SU-DHL-6 (cell line): ENCODE measurements around the gene BMX.

ENCODE experiments used
- H2AFZ ChIP-seq: fragments of 200-600 bp; sonication (generic); 2 replicates; pipeline ENCODE4 v1.6.1; 2014; ENCODE audit warnings: low read depth, mild to moderate bottlenecking, moderate library complexity, mixed read lengths, antibody characterized with exemption, low read length; ENCODE audit not compliant: severe bottlenecking
- H3F3A ChIP-seq: fragments of 200-600 bp; shearing (Covaris generic); 2 replicates; pipeline ENCODE4 v1.6.0; 2016; ENCODE audit warnings: antibody characterized with exemption, mild to moderate bottlenecking; ENCODE audit not compliant: insufficient read depth
- H3K27ac ChIP-seq: fragments of 200-600 bp; sonication (generic); 2 replicates; pipeline ENCODE4 v1.5.1; 2016; ENCODE audit warnings: low read depth, mild to moderate bottlenecking, low read length, moderate library complexity, mixed read lengths
- H3K27me3 ChIP-seq: fragments of 200-600 bp; sonication (generic), shearing (Covaris generic); 2 replicates; pipeline ENCODE4 v1.6.0; 2014; ENCODE audit warnings: mild to moderate bottlenecking, low read length
- H3K36me3 ChIP-seq: fragments of 200-600 bp; sonication (generic); 2 replicates; pipeline ENCODE4 v1.6.1; 2014; ENCODE audit warnings: mild to moderate bottlenecking, low read length, mixed read lengths
- H3K4me2 ChIP-seq: fragments of 300-600, 200-600 bp; shearing (Covaris generic), sonication (generic); 2 replicates; pipeline ENCODE4 v1.6.0; 2014; ENCODE audit warnings: low read length, low read depth, mild to moderate bottlenecking; ENCODE audit not compliant: poor library complexity, severe bottlenecking
- H3K4me3 ChIP-seq: fragments of 200-600 bp; sonication (generic); 2 replicates; pipeline ENCODE4 v1.5.1; 2014; ENCODE audit warnings: antibody characterized with exemption, low read length, mild to moderate bottlenecking, mixed read lengths; ENCODE audit not compliant: insufficient read depth, poor library complexity, severe bottlenecking
- H3K79me2 ChIP-seq: fragments of 200-600 bp; sonication (generic); 2 replicates; pipeline ENCODE4 v1.6.1; 2014; ENCODE audit warnings: mild to moderate bottlenecking, low read length, moderate library complexity; ENCODE audit not compliant: insufficient read depth
- H3K9ac ChIP-seq: fragments of 200-600 bp; sonication (generic); 2 replicates; pipeline ENCODE4 v1.7.0; 2014; ENCODE audit warnings: mild to moderate bottlenecking, low read length
- H3K9me2 ChIP-seq: fragments of 200-600 bp; sonication (generic); replicated peaks from 2 replicates; pipeline ENCODE4 v1.6.1; 2014; ENCODE audit warnings: low read length; ENCODE audit not compliant: insufficient read depth
- H3K9me3 ChIP-seq: fragments of 200-600 bp; sonication (generic); 2 replicates; pipeline ENCODE4 v1.6.1; 2014; ENCODE audit warnings: low read length, mixed read lengths; ENCODE audit not compliant: insufficient read depth
- H4K20me1 ChIP-seq: fragments of 200-600 bp; sonication (generic); 2 replicates; pipeline ENCODE4 v1.6.1; 2014; ENCODE audit warnings: low read depth, mild to moderate bottlenecking, antibody characterized with exemption, low read length, moderate library complexity, mixed read lengths
- EZH2phosphoT487 ChIP-seq: fragments of 200-600 bp; sonication (generic), shearing (Covaris generic); conservative IDR thresholded peaks from 2 replicates; pipeline ENCODE4 v1.6.1; 2018; ENCODE audit warnings: mild to moderate bottlenecking, antibody characterized with exemption, low read length, moderate library complexity, mixed read lengths
- TF ChIP-seq, protein P1 (sequence below): fragments of 200-600 bp; sonication (generic); IDR thresholded peaks from one replicate; pipeline ENCODE4 v1.5.1; 2017; ENCODE audit warnings: antibody characterized with exemption, mild to moderate bottlenecking, low read length, moderate library complexity; ENCODE audit not compliant: insufficient read depth, poor library complexity, severe bottlenecking

BMX gene

DNA sequence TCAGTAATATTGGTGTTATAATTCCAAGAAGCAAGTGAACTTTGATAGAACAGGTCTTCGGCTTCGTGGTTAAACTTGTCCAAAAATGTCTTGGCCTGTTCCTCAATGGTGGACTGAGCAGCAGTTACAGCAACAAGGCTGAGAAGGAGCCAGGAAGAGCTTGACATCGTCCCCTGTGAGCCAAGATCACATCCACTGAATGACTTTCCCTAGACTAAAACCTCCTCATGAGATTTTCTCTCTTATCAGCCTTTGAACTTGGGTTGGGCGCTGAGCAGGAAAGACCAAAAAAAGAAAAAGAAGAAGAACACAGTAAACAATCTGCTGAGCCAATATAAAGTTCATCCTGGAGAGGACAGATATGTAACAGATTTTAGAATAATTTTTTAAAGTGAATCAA lies 100.1 kb downstream of the BMX start, which contains the start of gene ACE2:
Gene ACE2 (minus strand): TSS at position 216 of the 400 bp plus-strand sequence. CDS start 49 bp downstream, at position 167.
- Histone ChIP-seq H3K9ac (no peak within 1 kb of the TSS), H3K27ac (no peak within 1 kb of the TSS), H3K79me2 (no peaks in the 10 kb centered on the region), H3K9me3 (no peaks in the 10 kb centered on the region), H3F3A (no peaks in the 10 kb centered on the region), H3K4me2 (no peak within 1 kb of the TSS), H3K9me2 (no peaks in the 10 kb centered on the region), H4K20me1 (no peaks in the 10 kb centered on the region), H2AFZ (no peak within 1 kb of the TSS), H3K4me3 (no peak within 1 kb of the TSS), H3K27me3 (no peaks in the 10 kb centered on the region), H3K36me3 (no peaks in the 10 kb centered on the region)
- TF ChIP-seq, protein P1, sequence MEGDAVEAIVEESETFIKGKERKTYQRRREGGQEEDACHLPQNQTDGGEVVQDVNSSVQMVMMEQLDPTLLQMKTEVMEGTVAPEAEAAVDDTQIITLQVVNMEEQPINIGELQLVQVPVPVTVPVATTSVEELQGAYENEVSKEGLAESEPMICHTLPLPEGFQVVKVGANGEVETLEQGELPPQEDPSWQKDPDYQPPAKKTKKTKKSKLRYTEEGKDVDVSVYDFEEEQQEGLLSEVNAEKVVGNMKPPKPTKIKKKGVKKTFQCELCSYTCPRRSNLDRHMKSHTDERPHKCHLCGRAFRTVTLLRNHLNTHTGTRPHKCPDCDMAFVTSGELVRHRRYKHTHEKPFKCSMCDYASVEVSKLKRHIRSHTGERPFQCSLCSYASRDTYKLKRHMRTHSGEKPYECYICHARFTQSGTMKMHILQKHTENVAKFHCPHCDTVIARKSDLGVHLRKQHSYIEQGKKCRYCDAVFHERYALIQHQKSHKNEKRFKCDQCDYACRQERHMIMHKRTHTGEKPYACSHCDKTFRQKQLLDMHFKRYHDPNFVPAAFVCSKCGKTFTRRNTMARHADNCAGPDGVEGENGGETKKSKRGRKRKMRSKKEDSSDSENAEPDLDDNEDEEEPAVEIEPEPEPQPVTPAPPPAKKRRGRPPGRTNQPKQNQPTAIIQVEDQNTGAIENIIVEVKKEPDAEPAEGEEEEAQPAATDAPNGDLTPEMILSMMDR = no peak
- no peak for TF ChIP-seq EZH2phosphoT487

DNA sequence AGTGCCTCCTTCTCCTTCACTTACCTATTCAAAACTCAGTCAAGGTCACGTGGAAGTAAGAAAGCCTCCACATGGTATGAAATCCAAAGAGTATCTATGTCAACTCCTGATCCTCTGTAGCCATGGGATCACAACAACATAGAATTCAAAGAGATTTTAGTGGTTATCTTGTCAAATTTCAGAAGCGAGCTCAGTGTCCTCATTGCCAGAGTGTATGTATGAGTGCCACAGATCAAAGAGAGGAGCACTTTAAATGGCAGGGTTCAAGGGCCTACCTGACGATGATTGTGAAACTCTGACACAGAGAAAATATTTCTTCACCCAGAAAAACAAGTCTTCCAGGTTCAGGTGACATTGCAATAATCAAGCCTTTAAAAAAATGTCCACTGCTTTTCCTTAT lies 101.3 kb downstream of the BMX start:
- Histone ChIP-seq H3K9me2 (no peaks in the 10 kb centered on the region), H3K27ac (no peak overlapping the region), H3K79me2 (no peaks in the 10 kb centered on the region), H3K36me3 (no peaks in the 10 kb centered on the region), H3K4me3 (no peak overlapping the region), H3F3A (no peaks in the 10 kb centered on the region), H3K27me3 (no peaks in the 10 kb centered on the region), H3K9me3 (no peaks in the 10 kb centered on the region), H3K4me2 (no peak overlapping the region), H2AFZ (no peak overlapping the region), H4K20me1 (no peaks in the 10 kb centered on the region), H3K9ac (no peak overlapping the region)
- TF ChIP-seq EZH2phosphoT487 = no peak
- TF ChIP-seq, protein P1 = no peak

DNA sequence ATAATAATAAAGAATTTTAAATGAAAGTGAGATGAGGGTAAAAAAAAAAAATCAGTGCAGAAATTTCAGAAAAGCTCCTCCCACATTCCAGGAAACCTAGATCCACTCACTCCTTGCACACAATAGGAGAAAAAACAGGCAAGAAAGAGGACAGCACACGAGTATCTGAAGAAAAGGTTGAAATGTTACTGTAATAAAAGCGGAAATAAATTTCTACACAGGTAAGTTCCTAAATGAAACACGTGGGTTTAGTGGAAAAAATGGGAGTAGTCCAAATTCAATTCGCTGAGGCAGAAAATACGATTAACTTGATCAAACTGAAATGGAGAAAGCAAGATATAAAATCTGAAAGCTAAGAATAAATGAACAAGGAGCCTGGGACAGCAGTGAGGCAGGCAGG lies 102.2 kb downstream of the BMX start:
- Histone ChIP-seq H3K4me3 (no peak overlapping the region), H3K79me2 (no peaks in the 10 kb centered on the region), H2AFZ (no peak overlapping the region), H3K36me3 (no peaks in the 10 kb centered on the region), H3K4me2 (no peak overlapping the region), H3K9me2 (no peaks in the 10 kb centered on the region), H3K9ac (no peak overlapping the region), H4K20me1 (no peaks in the 10 kb centered on the region), H3K27ac (no peak overlapping the region), H3K9me3 (no peaks in the 10 kb centered on the region), H3K27me3 (no peaks in the 10 kb centered on the region), H3F3A (no peaks in the 10 kb centered on the region)
- TF ChIP-seq, protein P1 = no peak
- no peak for TF ChIP-seq EZH2phosphoT487
